GM12878 (cell line): ENCODE results near the gene OR13H1.

ENCODE experiments used
- CHD2 ChIP-seq: IDR thresholded peaks from 2 replicates; pipeline ENCODE4 v1.6.1; 2011; ENCODE audit warnings: low read depth, low read length, improper control_type of control experiment, borderline replicate concordance
- PAX5 ChIP-seq: IDR thresholded peaks from 2 replicates; pipeline ENCODE4 v1.6.1; 2011; ENCODE audit warnings: low read depth, low read length, borderline replicate concordance
- TF ChIP-seq, protein P1 (sequence below): fragments of 450-650 bp; formaldehyde crosslinking; IDR thresholded peaks from 2 replicates; pipeline ENCODE4 v1.4.0; 2022; ENCODE audit warnings: mild to moderate bottlenecking, moderate library complexity

- TF ChIP-seq PAX5 (no peak), CHD2 (no peak)
- TF ChIP-seq, protein P1, sequence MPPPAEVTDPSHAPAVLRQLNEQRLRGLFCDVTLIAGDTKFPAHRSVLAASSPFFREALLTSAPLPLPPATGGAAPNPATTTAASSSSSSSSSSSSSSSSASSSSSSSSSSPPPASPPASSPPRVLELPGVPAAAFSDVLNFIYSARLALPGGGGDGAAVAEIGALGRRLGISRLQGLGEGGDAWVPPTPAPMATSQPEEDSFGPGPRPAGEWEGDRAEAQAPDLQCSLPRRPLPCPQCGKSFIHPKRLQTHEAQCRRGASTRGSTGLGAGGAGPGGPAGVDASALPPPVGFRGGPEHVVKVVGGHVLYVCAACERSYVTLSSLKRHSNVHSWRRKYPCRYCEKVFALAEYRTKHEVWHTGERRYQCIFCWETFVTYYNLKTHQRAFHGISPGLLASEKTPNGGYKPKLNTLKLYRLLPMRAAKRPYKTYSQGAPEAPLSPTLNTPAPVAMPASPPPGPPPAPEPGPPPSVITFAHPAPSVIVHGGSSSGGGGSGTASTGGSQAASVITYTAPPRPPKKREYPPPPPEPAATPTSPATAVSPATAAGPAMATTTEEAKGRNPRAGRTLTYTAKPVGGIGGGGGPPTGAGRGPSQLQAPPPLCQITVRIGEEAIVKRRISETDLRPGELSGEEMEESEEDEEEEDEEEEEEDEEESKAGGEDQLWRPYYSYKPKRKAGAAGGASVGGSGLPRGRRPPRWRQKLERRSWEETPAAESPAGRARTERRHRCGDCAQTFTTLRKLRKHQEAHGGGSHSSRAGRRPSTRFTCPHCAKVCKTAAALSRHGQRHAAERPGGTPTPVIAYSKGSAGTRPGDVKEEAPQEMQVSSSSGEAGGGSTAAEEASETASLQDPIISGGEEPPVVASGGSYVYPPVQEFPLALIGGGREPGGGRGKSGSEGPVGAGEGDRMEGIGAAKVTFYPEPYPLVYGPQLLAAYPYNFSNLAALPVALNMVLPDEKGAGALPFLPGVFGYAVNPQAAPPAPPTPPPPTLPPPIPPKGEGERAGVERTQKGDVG = no peak
Observed at GRCh38 chrX:131577413-131577812, 33.5 kb downstream of the OR13H1 start.
